Left ventricle myocardium inferior (tissue), 1 donor: ENCODE measurements around the gene PRKCE. TPM values are rescaled to one million over a fixed set of nuclear protein-coding genes. Genes with fewer than 3 reads are reported as not detected.
"Not testable (repeated sequence)": the region's sequence is repeated elsewhere in the genome, so short reads cannot be mapped to it uniquely, and the experiment has no call there.

Experiments used
- DNase-seq: peaks from one replicate; pipeline ENCODE4 v3.0.0-alpha.2; 2020
- H3K27ac ChIP-seq: fragments of 200-600 bp; replicated peaks from 2 replicates; pipeline ENCODE4 v1.8.0; 2021
- H3K27me3 ChIP-seq: fragments of 200-600 bp; 2 replicates; pipeline ENCODE4 v1.8.0; 2021; ENCODE audit warnings: low read depth
- H3K36me3 ChIP-seq: fragments of 200-600 bp; 2 replicates; pipeline ENCODE4 v1.8.0; 2021
- H3K4me1 ChIP-seq: fragments of 200-600 bp; 2 replicates; pipeline ENCODE4 v1.8.0; 2021
- H3K4me3 ChIP-seq: fragments of 200-600 bp; 2 replicates; pipeline ENCODE4 v1.8.0; 2021; ENCODE audit warnings: mild to moderate bottlenecking, moderate library complexity
- H3K9me3 ChIP-seq: fragments of 200-600 bp; replicated peaks from 2 replicates; pipeline ENCODE4 v1.8.0; 2021
- intact Hi-C: fragments of 100-400 bp; cut with micrococcal nuclease; formaldehyde crosslinking; loops from one replicate; pipeline ENCODE4 v1.11.0; 2022
- total RNA-seq: library from RNA; stranded (reverse); fragmentation: NEBNext Ultra II Directional; extraction: Animal tissue kit (Norgen Biotek cat#: 25700); gene quantifications from one replicate; pipeline ENCODE4 v1.2.1, GENCODE V29; 2021
- TF ChIP-seq, protein P1 (sequence below): fragments of 200-600 bp; IDR thresholded peaks from 2 replicates; pipeline ENCODE4 v1.8.0; 2021; ENCODE audit warnings: antibody characterized with exemption, mild to moderate bottlenecking, borderline replicate concordance
- donor health status: DM: no; HTN: yes; CAD: no; lungs with severe emphysema.

PRKCE gene
- total RNA-seq, 1 donor from 2014 or later, result 14.7 TPM

- no peaks in the 10 kb centered on the region for H3K27me3 ChIP-seq
- H3K4me3 ChIP-seq, result no peak overlapping the region
- peaks cover 77% of the 10 kb centered on the region for H3K4me1 ChIP-seq
- intact Hi-C loops, result no loop called here
- no peaks in the 10 kb centered on the region for H3K9me3 ChIP-seq
- TF ChIP-seq, protein P1, sequence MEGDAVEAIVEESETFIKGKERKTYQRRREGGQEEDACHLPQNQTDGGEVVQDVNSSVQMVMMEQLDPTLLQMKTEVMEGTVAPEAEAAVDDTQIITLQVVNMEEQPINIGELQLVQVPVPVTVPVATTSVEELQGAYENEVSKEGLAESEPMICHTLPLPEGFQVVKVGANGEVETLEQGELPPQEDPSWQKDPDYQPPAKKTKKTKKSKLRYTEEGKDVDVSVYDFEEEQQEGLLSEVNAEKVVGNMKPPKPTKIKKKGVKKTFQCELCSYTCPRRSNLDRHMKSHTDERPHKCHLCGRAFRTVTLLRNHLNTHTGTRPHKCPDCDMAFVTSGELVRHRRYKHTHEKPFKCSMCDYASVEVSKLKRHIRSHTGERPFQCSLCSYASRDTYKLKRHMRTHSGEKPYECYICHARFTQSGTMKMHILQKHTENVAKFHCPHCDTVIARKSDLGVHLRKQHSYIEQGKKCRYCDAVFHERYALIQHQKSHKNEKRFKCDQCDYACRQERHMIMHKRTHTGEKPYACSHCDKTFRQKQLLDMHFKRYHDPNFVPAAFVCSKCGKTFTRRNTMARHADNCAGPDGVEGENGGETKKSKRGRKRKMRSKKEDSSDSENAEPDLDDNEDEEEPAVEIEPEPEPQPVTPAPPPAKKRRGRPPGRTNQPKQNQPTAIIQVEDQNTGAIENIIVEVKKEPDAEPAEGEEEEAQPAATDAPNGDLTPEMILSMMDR, result no peak
- H3K36me3 ChIP-seq, result no peaks in the 10 kb centered on the region
- no peak for DNase-seq
- H3K27ac ChIP-seq, result no peak overlapping the region
These were observed 203.9 kb downstream of the PRKCE start for GRCh38 chr2:45855374-45855773.

DNA sequence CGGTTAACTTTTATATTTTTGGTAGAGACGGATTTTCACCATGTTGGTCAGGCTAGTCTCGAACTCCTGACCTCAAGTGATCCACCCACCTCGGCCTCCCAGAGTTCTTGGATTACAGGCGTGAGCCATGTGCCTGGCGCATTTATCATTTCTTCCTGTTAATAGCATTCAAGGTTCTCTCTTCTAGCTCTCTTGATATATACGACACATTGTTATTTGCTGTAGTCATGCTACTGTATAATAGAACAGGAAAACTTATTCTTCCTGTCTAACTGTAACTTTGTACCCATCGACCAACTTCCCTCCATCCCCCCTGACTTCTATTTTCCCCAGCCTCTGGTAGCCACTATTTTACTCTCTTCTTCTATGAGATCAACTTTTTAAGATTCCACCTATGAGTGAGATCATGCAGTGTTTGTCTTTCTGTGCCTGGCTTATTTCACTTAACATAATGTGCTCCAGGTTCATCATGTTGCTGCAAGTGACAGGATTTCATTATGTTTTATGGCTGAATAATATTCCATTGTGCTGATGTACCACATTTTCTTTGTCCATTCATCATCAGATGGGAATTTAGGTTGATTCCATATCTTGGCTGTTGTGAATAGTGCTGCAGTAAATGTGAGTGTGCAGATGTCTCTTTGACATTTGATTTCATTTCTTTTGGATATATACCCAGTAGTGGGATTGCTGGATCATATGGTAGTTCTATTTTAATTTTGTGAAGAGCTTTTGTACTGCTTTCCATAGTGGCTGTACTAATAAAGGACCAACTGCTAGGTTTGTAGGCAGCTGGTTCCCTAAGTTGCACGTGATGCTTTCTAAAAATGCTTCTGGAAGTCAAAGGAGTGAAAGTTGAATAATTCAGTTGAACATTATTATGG is 205.2 kb downstream of the PRKCE start:
- peaks cover 87% of the 10 kb centered on the region for H3K4me1 ChIP-seq
- no peaks in the 10 kb centered on the region for H3K27me3 ChIP-seq
- DNase-seq, result no peak
- no peaks in the 10 kb centered on the region for H3K9me3 ChIP-seq
- H3K4me3 ChIP-seq, result no peak overlapping the region
- peak overlapping the region; percentile 20 for H3K27ac ChIP-seq
- TF ChIP-seq, protein P1, result no peak
- intact Hi-C loops, result no loop called here
- no peaks in the 10 kb centered on the region for H3K36me3 ChIP-seq

DNA sequence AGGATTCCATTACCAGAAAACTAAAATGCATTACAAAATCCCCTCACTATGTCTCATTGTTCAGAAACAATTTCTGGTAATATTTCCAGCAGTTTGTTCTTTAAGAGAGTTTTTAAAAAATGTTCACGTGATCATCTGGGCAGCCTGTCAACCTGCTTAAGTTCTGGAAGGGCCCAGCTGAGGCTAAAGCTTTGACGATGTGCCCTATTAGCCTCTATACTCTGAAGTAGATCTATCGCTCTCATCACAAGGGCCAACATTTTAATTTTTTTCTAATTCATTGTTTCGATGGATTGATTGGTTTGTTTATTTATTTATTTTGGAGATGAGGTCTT is 205.8 kb downstream of the PRKCE start:
- no peaks in the 10 kb centered on the region for H3K9me3 ChIP-seq
- H3K27ac ChIP-seq, result peak overlapping the region; percentile 20
- no peaks in the 10 kb centered on the region for H3K36me3 ChIP-seq
- no peak for DNase-seq
- intact Hi-C loops, result no loop called here
- no peak overlapping the region for H3K4me3 ChIP-seq
- peaks cover 83% of the 10 kb centered on the region for H3K4me1 ChIP-seq
- H3K27me3 ChIP-seq, result no peaks in the 10 kb centered on the region
- TF ChIP-seq, protein P1, result no peak

GRCh38 chr2:45857867-45858520 is 206.5 kb downstream of the PRKCE start:
- Histone ChIP-seq H3K27me3 (no peaks in the 10 kb centered on the region), H3K9me3 (no peaks in the 10 kb centered on the region), H3K4me1 (peaks cover 75% of the 10 kb centered on the region), H3K36me3 (no peaks in the 10 kb centered on the region), H3K27ac (no peak overlapping the region), H3K4me3 (no peak overlapping the region)
- intact Hi-C loops, result no loop called here
- DNase-seq, result no peak
- TF ChIP-seq, protein P1, result no peak

DNA sequence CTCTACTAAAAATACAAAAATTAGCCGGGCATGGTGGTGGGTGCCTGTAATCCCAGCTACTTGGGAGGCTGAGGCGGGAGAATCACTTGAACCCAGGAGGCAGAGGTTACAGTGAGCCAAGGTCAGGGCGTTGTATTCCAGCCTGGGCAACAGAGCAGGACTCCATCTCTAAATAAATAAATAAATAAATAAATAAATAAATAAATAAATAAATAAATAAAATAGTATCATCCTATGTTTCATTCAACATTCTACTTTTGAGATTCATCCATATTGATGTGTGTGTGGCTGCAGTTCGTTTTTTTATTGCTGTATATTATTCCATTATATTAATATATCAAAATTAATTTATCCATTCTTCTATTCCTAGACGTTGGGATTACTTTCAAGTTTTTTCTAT is 207.4 kb downstream of the PRKCE start:
- H3K27me3 ChIP-seq, H3K27ac ChIP-seq, H3K9me3 ChIP-seq, intact Hi-C loops, DNase-seq, H3K4me3 ChIP-seq, H3K36me3 ChIP-seq: not testable (repeated sequence)
- peaks cover 68% of the 10 kb centered on the region for H3K4me1 ChIP-seq

DNA sequence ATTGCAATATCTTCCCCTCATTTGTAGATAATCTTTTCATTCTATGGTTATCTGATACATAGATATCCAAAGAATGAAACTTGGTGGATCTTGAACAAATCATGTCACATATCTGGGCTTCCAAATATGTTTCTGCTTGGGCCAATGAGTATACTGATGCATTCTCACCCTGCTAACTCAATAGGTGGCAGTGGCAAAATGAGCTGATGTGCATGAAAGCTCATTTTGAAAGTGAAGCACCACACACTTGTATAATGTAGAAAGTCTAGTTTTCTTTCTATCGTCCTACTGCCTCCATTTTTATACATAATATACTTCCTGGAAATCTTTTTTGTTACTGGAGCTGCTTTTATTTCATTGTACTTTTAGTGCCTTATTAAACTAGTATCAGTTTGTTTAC is 208.2 kb downstream of the PRKCE start:
- Histone ChIP-seq H3K36me3 (no peaks in the 10 kb centered on the region), H3K4me1 (peaks cover 60% of the 10 kb centered on the region), H3K4me3 (no peak overlapping the region), H3K27me3 (no peaks in the 10 kb centered on the region), H3K27ac (peak overlapping the region; percentile 74), H3K9me3 (no peaks in the 10 kb centered on the region)
- intact Hi-C loops, result no loop called here
- no peak for DNase-seq
- TF ChIP-seq, protein P1, result no peak
